HFFc6 (cell line): ENCODE data around the gene COG8. TPM values are rescaled to one million over a fixed set of nuclear protein-coding genes. Genes with fewer than 3 reads are reported as not detected.
"Not testable (repeated sequence)": the region's sequence is repeated elsewhere in the genome, so short reads cannot be mapped to it uniquely, and the experiment has no call there.

Experiments
- DNase-seq: peaks from one replicate; pipeline ENCODE4 v3.0.0-alpha.2; 2018
- H3K27ac Mint-ChIP-seq: 2 replicates; pipeline ENCODE4 v1.8.0; 2020; ENCODE audit warnings: mild to moderate bottlenecking, mixed read lengths
- H3K27me3 Mint-ChIP-seq: 2 replicates; pipeline ENCODE4 v1.8.0; 2021; ENCODE audit warnings: mild to moderate bottlenecking, moderate library complexity, mixed read lengths; ENCODE audit not compliant: insufficient read depth
- H3K36me3 Mint-ChIP-seq: 2 replicates; pipeline ENCODE4 v1.8.0; 2021; ENCODE audit warnings: low read depth, mixed read lengths
- H3K4me1 Mint-ChIP-seq: 2 replicates; pipeline ENCODE4 v1.8.0; 2020; ENCODE audit warnings: low read depth, mixed read lengths
- H3K4me3 Mint-ChIP-seq: 2 replicates; pipeline ENCODE4 v1.8.0; 2020; ENCODE audit warnings: mild to moderate bottlenecking, moderate library complexity, mixed read lengths
- H3K9me3 Mint-ChIP-seq: 2 replicates; pipeline ENCODE4 v1.8.0; 2020; ENCODE audit warnings: mild to moderate bottlenecking, mixed read lengths
- CTCF ChIP-seq: fragments of 200-600 bp; sonication (generic); IDR thresholded peaks from 2 replicates; pipeline ENCODE4 v1.5.0; 2021; ENCODE audit warnings: antibody characterized with exemption, mild to moderate bottlenecking
- total RNA-seq, 6 experiments: library from RNA; stranded (reverse); fragmentation: NEBNext Ultra II Directional; extraction: Animal tissue kit (Norgen Biotek cat#: 25700); gene quantifications; 2 replicates in 1 of 6; 3 replicates in 5 of 6; pipeline ENCODE4 v1.2.3, GENCODE V29; 2021

COG8 gene
- total RNA-seq, 6 experiments from 2014 or later: 29.4 to 36.8 (median 35.2) TPM

- DNase-seq: no peak
- Mint-ChIP-seq H3K4me3 (no peak overlapping the region), H3K27me3 (peaks cover 2% of the 10 kb centered on the region; the same call in 1 of the 2 replicates), H3K9me3 (no peaks in the 10 kb centered on the region), H3K27ac (no peak overlapping the region), H3K36me3 (peaks cover 25% of the 10 kb centered on the region), H3K4me1 (peaks cover 12% of the 10 kb centered on the region)
- no peak for TF ChIP-seq CTCF
Measured at GRCh38 chr16:69363281-69363717, 23.9 kb upstream of the COG8 start.

- DNase-seq, H3K4me3 Mint-ChIP-seq, H3K27ac Mint-ChIP-seq, H3K9me3 Mint-ChIP-seq, H3K36me3 Mint-ChIP-seq, H3K27me3 Mint-ChIP-seq, H3K4me1 Mint-ChIP-seq: not testable (repeated sequence)
Measured at GRCh38 chr16:69360070-69360469, 20.7 kb upstream of the COG8 start.

- no peak within 1 kb of the TSS; the same call in 1 of the 2 replicates for H3K27ac Mint-ChIP-seq
- no peak for DNase-seq
- no peak for TF ChIP-seq CTCF
- no peaks in the 10 kb centered on the region for H3K9me3 Mint-ChIP-seq
- H3K4me1 Mint-ChIP-seq: peaks cover 6% of the 10 kb centered on the region; the same call in 1 of the 2 replicates
- no peaks in the 10 kb centered on the region for H3K27me3 Mint-ChIP-seq
- H3K36me3 Mint-ChIP-seq: peaks cover 8% of the 10 kb centered on the region; the same call in 1 of the 2 replicates
- no peak within 1 kb of the TSS for H3K4me3 Mint-ChIP-seq
Measured at GRCh38 chr16:69351309-69352027, 12.1 kb upstream of the COG8 start, which contains the start of gene TMED6. Gene TMED6, minus strand, starts transcription at chr16:69351786. Its CDS starts 33 bp downstream, at chr16:69351753.

GRCh38 chr16:69350536-69351133 lies 11.3 kb upstream of the COG8 start:
- peaks cover 6% of the 10 kb centered on the region; the same call in 1 of the 2 replicates for H3K4me1 Mint-ChIP-seq

GRCh38 chr16:69349536-69349935 lies 10.2 kb upstream of the COG8 start:
- Mint-ChIP-seq H3K36me3 (peaks cover 8% of the 10 kb centered on the region; the same call in 1 of the 2 replicates), H3K27me3 (no peaks in the 10 kb centered on the region; the same call in 1 of the 2 replicates), H3K4me3 (no peak overlapping the region), H3K4me1 (peaks cover 6% of the 10 kb centered on the region; the same call in 1 of the 2 replicates), H3K9me3 (no peaks in the 10 kb centered on the region), H3K27ac (no peak overlapping the region)
- DNase-seq: no peak
- no peak for TF ChIP-seq CTCF

More at GRCh38 chr16:69350536-69351133, 11.3 kb upstream of the COG8 start:
- H3K27me3 Mint-ChIP-seq: no peaks in the 10 kb centered on the region; the same call in 1 of the 2 replicates
- H3K9me3 Mint-ChIP-seq: no peaks in the 10 kb centered on the region
- TF ChIP-seq CTCF: no peak
- H3K36me3 Mint-ChIP-seq: peaks cover 8% of the 10 kb centered on the region; the same call in 1 of the 2 replicates
- no peak overlapping the region; the same call in 1 of the 2 replicates for H3K27ac Mint-ChIP-seq
- H3K4me3 Mint-ChIP-seq: no peak overlapping the region
- DNase-seq: no peak

GRCh38 chr16:69348222-69348621 lies 8.9 kb upstream of the COG8 start:
- Mint-ChIP-seq H3K9me3 (no peaks in the 10 kb centered on the region), H3K36me3 (peaks cover 9% of the 10 kb centered on the region; the same call in 1 of the 2 replicates), H3K27me3 (no peaks in the 10 kb centered on the region; the same call in 1 of the 2 replicates), H3K27ac (no peak overlapping the region), H3K4me3 (no peak overlapping the region), H3K4me1 (peaks cover 6% of the 10 kb centered on the region; the same call in 1 of the 2 replicates)
- DNase-seq: no peak
- TF ChIP-seq CTCF: no peak
